Small intestine (tissue), 7 donors: ENCODE measurements around the gene PLPP1. TPM values are rescaled to one million over a fixed set of nuclear protein-coding genes. Genes with fewer than 3 reads are reported as not detected.

ENCODE experiments used
- DNase-seq, 2 donors: peaks; one replicate each; pipeline versions ENCODE4 v3.0.0 to v3.0.0-alpha.2; 2013
- FAIRE-seq: peaks from 2 replicates; lab custom pipeline; 2012; peaks lifted over from hg19 to GRCh38; lab: Jason Lieb, UNC
- H3K27ac ChIP-seq, 3 donors: one replicate each; pipeline ENCODE4 v1.5.1; 2013; ENCODE audit warnings: low read length in 2 of 3, mild to moderate bottlenecking in 2 of 3, control low read depth in 1 of 3, inconsistent platforms in 1 of 3, low read depth in 1 of 3, moderate library complexity in 1 of 3
- H3K27me3 ChIP-seq, 3 donors: one replicate each; pipeline ENCODE4 v1.6.1; 2013; ENCODE audit warnings: low read length in 3 of 3, inconsistent platforms in 1 of 3; ENCODE audit not compliant: control insufficient read depth in 3 of 3, insufficient read depth in 3 of 3
- H3K36me3 ChIP-seq, 3 donors: one replicate each; pipeline ENCODE4 v1.6.1; 2013; ENCODE audit warnings: low read length in 3 of 3, inconsistent platforms in 1 of 3, low read depth in 1 of 3, mild to moderate bottlenecking in 1 of 3, moderate library complexity in 1 of 3; ENCODE audit not compliant: control insufficient read depth in 3 of 3, insufficient read depth in 2 of 3
- H3K4me1 ChIP-seq, 3 donors: one replicate each; pipeline ENCODE4 v1.6.1; 2013; ENCODE audit warnings: low read length in 2 of 3, inconsistent platforms in 1 of 3, low read depth in 1 of 3, mild to moderate bottlenecking in 1 of 3, moderate library complexity in 1 of 3; ENCODE audit not compliant: control insufficient read depth in 3 of 3, insufficient read depth in 2 of 3
- H3K4me3 ChIP-seq, 3 donors: one replicate each; pipeline ENCODE4 v1.5.1; 2013; ENCODE audit warnings: low read length in 3 of 3, control low read depth in 1 of 3, inconsistent platforms in 1 of 3, low read depth in 1 of 3, mild to moderate bottlenecking in 1 of 3, moderate library complexity in 1 of 3
- H3K9me3 ChIP-seq, 2 donors: one replicate each; pipeline ENCODE4 v1.6.1; 2013; ENCODE audit warnings: low read depth in 1 of 2, low read length in 1 of 2; ENCODE audit not compliant: control insufficient read depth in 2 of 2, insufficient read depth in 1 of 2
- WGBS, 3 donors: extraction: QIAGEN DNeasy Blood & Tissue Kit; methylation state at CpG; one replicate each; pipeline ENCODE4 v1.1.7; 2013; 5-methylcytosine and 5-hydroxymethylcytosine counted together
- polyA plus RNA-seq, 4 donors: library from polyadenylated mRNA; stranded (reverse) in 3 of 4; unstranded in 1 of 4; fragments of 200-250 nt in 3 of 4; fragments of 120-200 nt in 1 of 4; gene quantifications; one replicate each; pipeline versions ENCODE4 v1.2.1 to v1.2.3, GENCODE V29; 2013
- donor health status: healthy with polysubstance abuse.
- donor health status: control.
- donor health status: control.
- donor health status: Bipolar disorder and iron deficiency.
- donor health status: healthy.

Gene PLPP1
- polyA plus RNA-seq, 4 donors: 44.6 to 91.3 (median 53.4) TPM

DNA sequence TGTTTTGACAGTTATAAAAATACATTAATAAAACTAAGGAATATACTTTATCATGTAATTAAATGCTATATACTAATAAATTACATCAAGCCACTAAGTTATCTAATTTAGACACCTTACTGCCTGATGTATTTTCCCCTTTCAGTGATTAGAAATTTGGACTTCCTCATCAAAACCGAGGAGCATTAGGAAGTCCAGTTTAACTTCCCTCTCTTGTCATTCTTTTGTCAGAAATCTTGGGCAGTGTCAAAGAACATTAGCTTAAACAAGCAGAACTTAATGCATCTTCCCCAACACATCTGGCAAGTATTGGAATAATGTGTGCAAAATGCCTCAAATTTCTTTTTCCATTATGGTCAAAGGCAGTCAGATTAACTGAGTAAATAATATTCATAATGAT lies 81.6 kb downstream of the PLPP1 start:
- peaks cover 0 to 2% (median 0%) of the 10 kb centered on the region in 3 donors for H3K4me1 ChIP-seq
- H3K9me3 ChIP-seq: no peaks in the 10 kb centered on the region
- no peak for FAIRE-seq
- 23 to 47% (median 25%) methylated on average over 1 of the region's 1 CpG for WGBS, 3 donors
- H3K27ac ChIP-seq: no peak overlapping the region
- no peak overlapping the region for H3K4me3 ChIP-seq
- H3K36me3 ChIP-seq: peaks cover 0 to 12% (median 0%) of the 10 kb centered on the region in 3 donors
- H3K27me3 ChIP-seq: no peaks in the 10 kb centered on the region
- no peak for DNase-seq

DNA sequence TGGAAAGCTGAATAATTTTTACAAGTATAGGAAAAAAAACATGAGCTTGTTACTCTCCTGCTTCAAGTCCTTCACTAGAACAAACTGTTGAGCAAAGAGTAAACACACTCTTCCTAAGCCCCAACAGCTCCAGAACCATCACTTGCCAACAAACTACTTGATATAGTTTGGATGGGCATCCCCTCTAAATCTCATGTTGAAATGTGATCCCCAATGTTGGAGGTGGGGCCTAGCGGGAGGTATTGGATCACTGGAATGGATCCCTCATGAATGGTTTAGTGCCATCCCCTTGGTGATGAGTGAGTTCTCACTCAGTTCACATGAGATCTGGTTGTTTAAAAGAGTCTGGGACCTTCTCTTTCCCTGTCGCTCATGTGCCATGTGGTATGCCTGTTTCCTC lies 82.8 kb downstream of the PLPP1 start:
- no peak for DNase-seq
- no peak overlapping the region for H3K27ac ChIP-seq
- peaks cover 0 to 2% (median 0%) of the 10 kb centered on the region in 3 donors for H3K4me1 ChIP-seq
- no peaks in the 10 kb centered on the region for H3K27me3 ChIP-seq
- H3K4me3 ChIP-seq: no peak overlapping the region
- WGBS, 3 donors: 94 to 100% (median 100%) methylated on average over 2 of the region's 2 CpGs
- peaks cover 0 to 12% (median 0%) of the 10 kb centered on the region in 3 donors for H3K36me3 ChIP-seq
- H3K9me3 ChIP-seq: no peaks in the 10 kb centered on the region
- FAIRE-seq: no peak

DNA sequence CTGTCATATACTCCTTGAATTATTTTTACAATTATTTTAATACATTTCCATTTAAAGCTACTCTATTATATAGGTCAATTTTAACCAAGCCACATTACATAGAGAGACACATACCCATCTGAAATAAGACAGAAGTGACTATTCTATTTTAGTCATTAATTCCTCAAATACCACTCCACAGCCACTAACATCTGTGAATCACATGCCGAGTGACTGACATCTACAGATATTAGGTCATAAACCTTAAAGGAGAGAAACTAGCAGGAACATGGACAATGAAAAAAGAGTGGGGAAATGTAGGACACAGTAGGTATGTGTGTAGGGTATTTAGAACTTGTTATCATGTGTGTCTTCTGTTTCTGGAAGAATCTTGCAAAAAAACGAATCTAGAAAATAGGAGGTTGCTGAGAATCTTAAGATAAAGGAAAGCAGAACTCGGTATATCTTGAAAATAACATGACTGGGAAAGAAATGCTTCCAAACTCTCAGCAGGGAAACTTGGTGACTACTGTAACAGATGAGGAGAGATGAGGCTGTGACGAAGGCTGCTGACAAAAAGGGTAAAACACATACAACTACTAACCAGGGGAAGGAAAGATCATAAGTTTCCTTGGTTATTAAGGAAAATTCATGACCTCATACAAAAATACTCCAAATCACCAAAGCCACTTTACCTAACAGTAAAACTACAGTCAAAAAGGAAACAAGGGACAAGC lies 84.6 kb downstream of the PLPP1 start:
- FAIRE-seq (no peak), DNase-seq (no peak)
- H3K36me3 ChIP-seq: peaks cover 0 to 9% (median 0%) of the 10 kb centered on the region in 3 donors
- no peaks in the 10 kb centered on the region for H3K9me3 ChIP-seq
- H3K4me1 ChIP-seq: peaks cover 0 to 2% (median 0%) of the 10 kb centered on the region in 3 donors
- H3K27me3 ChIP-seq: no peaks in the 10 kb centered on the region
- no peak overlapping the region for H3K4me3 ChIP-seq
- 84 to 91% (median 86%) methylated on average over 4 of the region's 4 CpGs for WGBS, 3 donors
- no peak overlapping the region for H3K27ac ChIP-seq

DNA sequence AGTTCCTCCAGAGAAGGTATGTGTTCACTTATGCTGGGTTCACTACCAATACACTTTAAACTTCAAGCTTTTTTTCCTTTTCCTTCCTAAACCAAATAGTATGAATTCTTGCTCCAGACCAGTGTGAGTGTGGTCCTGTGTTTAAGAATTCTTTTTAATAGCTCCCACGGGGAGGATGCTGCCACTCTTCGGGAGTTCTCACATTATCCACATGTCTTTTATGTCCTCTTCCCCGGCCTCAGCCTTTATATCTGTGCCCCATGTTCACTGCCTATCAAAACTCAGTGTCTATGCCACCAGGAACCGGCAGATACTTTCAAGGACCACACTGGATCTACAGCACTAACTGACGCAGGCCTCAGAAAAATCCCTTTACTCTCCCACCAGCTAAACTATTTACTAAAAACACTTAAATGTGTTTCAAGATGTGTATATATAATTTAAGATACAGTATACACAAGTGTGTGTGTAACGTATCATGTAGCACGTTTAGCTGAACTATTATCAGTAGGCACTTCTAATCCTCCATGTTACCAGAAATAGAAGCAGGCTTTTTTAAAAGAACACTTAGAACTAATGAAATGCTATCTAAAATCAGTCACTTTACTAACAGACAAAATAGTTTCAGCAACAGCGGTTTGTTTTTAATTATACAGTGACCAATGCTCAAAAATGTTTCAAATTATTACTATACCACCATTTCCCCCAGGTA lies 88.0 kb downstream of the PLPP1 start:
- peaks cover 0 to 8% (median 0%) of the 10 kb centered on the region in 3 donors for H3K36me3 ChIP-seq
- no peak overlapping the region for H3K4me3 ChIP-seq
- H3K27ac ChIP-seq: peak overlapping the region in 1 of 3 donors; percentile 58
- no peaks in the 10 kb centered on the region for H3K4me1 ChIP-seq
- DNase-seq (no peak), FAIRE-seq (no peak)
- 67 to 87% (median 78%) methylated on average over 8 of the region's 8 CpGs for WGBS, 3 donors
- no peaks in the 10 kb centered on the region for H3K9me3 ChIP-seq
- H3K27me3 ChIP-seq: no peaks in the 10 kb centered on the region

DNA sequence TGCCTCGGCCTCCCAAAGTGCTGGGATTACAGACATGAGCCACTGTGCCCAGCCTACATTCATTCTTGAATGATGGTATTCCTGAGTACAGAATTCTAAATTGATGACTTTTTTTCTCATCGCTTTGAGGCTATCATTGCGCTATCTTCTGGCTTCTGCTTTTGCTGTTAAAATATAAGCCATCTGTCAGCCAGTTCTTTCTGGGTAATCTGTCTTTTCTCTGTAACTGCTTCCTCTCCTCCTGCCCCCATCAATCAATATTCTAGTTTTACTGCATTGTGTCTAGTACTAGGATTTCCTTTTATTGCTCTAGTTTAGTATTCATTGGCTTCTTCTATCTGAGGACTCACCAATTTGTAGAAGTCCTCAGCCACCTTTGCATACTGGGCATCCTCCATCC lies 89.0 kb downstream of the PLPP1 start:
- Histone ChIP-seq H3K9me3 (no peaks in the 10 kb centered on the region), H3K4me1 (no peaks in the 10 kb centered on the region), H3K36me3 (peaks cover 0 to 9% (median 0%) of the 10 kb centered on the region in 3 donors), H3K4me3 (no peak overlapping the region), H3K27ac (no peak overlapping the region), H3K27me3 (no peaks in the 10 kb centered on the region)
- FAIRE-seq (no peak), DNase-seq (no peak)
- WGBS, 3 donors: 92 to 96% (median 96%) methylated on average over 3 of the region's 3 CpGs

DNA sequence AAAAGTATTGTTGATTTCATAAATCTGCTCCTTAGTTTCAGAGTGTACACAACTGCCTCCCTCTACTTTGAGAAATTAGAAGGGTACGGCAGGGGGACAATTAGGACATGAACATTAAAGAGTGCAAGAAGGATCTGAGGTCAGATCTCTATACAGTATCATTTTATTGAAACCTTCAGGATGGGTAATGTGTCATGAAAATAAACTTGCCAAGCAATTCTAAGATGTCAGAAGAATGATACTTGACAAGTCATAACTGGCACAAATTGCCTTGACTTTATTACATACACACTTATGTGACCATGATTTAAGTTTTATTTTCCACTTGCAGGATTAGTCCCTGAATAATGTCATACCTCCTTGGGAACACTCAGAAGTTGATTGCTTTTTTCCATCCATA lies 92.8 kb downstream of the PLPP1 start:
- peaks cover 0 to 12% (median 3%) of the 10 kb centered on the region in 3 donors for H3K4me1 ChIP-seq
- 60 to 98% (median 93%) methylated on average over 1 of the region's 1 CpG for WGBS, 3 donors
- DNase-seq (no peak), FAIRE-seq (no peak)
- peaks cover 0 to 26% (median 4%) of the 10 kb centered on the region in 3 donors for H3K36me3 ChIP-seq
- H3K9me3 ChIP-seq: no peaks in the 10 kb centered on the region
- H3K4me3 ChIP-seq: no peak overlapping the region
- no peak overlapping the region for H3K27ac ChIP-seq
- no peaks in the 10 kb centered on the region for H3K27me3 ChIP-seq

DNA sequence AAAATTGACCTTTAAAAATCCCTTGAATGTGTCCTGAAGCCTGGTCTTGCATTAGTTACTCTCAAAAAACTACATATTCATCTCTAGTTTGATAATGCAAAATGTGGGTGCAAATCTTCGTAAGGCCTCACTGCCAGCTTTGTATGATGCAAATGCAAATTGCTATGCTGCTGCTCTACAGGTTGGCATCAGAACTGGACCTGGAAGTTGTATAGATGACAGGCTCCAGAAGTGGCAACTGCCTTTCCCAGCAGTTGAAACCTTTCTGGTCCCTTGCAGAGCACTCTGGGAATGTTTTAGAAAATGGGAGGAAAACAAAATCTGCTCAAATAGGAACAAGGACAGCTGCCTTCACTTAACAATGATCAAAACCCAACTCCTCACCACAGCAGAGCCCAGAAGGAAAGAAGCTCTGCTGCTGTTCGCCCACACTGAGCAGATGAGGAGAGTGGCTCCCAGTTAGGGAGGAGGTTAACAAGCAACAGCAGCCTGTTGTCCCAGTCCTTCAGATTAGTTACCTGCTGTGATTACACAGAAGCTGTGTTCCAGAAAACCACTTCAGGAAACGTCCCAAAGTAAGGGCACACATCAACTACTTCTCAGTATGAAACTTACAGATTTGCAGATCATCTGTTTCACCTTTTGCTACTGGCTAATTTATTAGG lies 93.5 kb downstream of the PLPP1 start:
- Histone ChIP-seq H3K36me3 (peaks cover 2 to 28% (median 4%) of the 10 kb centered on the region in 3 donors), H3K9me3 (peaks cover 0 to 2% of the 10 kb centered on the region in 2 donors), H3K27ac (peak overlapping the region in 1 of 3 donors; percentile 52), H3K4me1 (peaks cover 0 to 12% (median 3%) of the 10 kb centered on the region in 3 donors), H3K4me3 (no peak overlapping the region), H3K27me3 (no peaks in the 10 kb centered on the region)
- FAIRE-seq: no peak
- WGBS, 3 donors: 83 to 86% (median 85%) methylated on average over 3 of the region's 3 CpGs
- DNase-seq: no peak

DNA sequence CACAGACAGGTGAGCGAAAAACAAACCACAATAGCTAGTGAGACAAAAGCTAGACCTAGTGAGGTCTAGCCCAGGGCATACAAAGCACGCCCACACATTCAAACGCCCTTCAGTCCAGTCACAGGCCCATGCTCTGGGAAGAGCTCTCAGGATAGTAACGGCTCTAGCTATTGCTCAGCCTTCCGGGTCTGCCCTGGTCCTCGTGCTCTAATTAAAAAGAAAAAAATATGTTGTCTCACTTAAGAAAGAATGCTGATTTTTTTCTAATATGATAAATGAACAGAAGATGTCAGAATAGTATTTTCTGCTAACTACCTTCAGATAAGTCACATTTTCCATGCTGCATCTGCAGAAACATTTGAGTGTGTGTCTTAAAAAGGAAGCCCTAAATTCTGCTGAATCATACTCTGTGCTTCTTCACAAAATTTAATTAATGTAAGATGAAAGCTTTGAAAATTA lies 94.5 kb downstream of the PLPP1 start:
- 75 to 82% (median 76%) methylated on average over 6 of the region's 6 CpGs for WGBS, 3 donors
- FAIRE-seq: no peak

More for the DNA sequence above, 94.5 kb downstream of the PLPP1 start:
- no peaks in the 10 kb centered on the region for H3K27me3 ChIP-seq
- DNase-seq: no peak
- H3K36me3 ChIP-seq: peaks cover 2 to 31% (median 4%) of the 10 kb centered on the region in 3 donors
- H3K4me3 ChIP-seq: no peak overlapping the region
- H3K4me1 ChIP-seq: peaks cover 0 to 12% (median 3%) of the 10 kb centered on the region in 3 donors
- H3K27ac ChIP-seq: peak overlapping the region in 2 of 3 donors; percentile 71 to 82
- H3K9me3 ChIP-seq: peaks cover 0 to 11% of the 10 kb centered on the region in 2 donors
